ENCODE results near the gene TNNI3. TPM values are rescaled to one million over a fixed set of nuclear protein-coding genes. Genes with fewer than 3 reads are reported as not detected.

Gene TNNI3
- total and polyA plus RNA-seq, 9 of the 15 experiments (the other 6 are each of a cell fraction or from before 2014, with no cell fraction given) = 4.7 to 158 (median 42.0) TPM

- TF ChIP-seq ZBTB33 (CRISPR knock-in tag; IDR thresholded peaks at IDR 0.05) (peak; percentile 78), RAD21 (CRISPR knock-in tag; conservative IDR thresholded peaks at IDR 0.05 in 1 of 2, IDR thresholded peaks at IDR 0.05 in 1 of 2) (peak; percentile 93 to 97), ZNF318 (IDR thresholded peaks at IDR 0.05; ENCODE audit: borderline replicate concordance in 1 of 2, low read depth in 1 of 2) (no peak), KAT7 (CRISPR knock-in tag; IDR thresholded peaks at IDR 0.05; ENCODE audit: borderline replicate concordance) (0 out of 2 replicates have a peak, but pooled peaks have one; percentile 52), FOXA3 (CRISPR knock-in tag; conservative IDR thresholded peaks at IDR 0.05 in 1 of 2, IDR thresholded peaks at IDR 0.05 in 1 of 2) (peak in 1 of 2 experiments; percentile 14; a peak in 1 of 4 replicates), NRF1 (conservative IDR thresholded peaks at IDR 0.05 in 1 of 2, IDR thresholded peaks at IDR 0.05 in 1 of 2) (0 out of 4 replicates have a peak, but pooled peaks of 1 of the 2 experiments have one; percentile 8), NONO (IDR thresholded peaks at IDR 0.05; ENCODE audit: low read depth in 2 of 2, low read length in 1 of 2) (peak in 1 of 2 experiments; percentile 67; a peak in 1 of 4 replicates), USF2 (CRISPR knock-in tag; IDR thresholded peaks at IDR 0.05) (0 out of 2 replicates have a peak, but pooled peaks have one; percentile 31), SMAD3 (CRISPR knock-in tag; conservative IDR thresholded peaks at IDR 0.05) (no peak)
These were observed 2.8 kb upstream of the TNNI3 start (continued) for GRCh38 chr19:55160128-55160985.
